H9 (cell line): Measurements from ENCODE around the gene PPARA. TPM values are rescaled to one million over a fixed set of nuclear protein-coding genes. Genes with fewer than 3 reads are reported as not detected.

Source experiments
- DNase-seq: peaks from one replicate; pipeline ENCODE4 v3.0.0-alpha.2; 2017
- H2AFZ ChIP-seq: one replicate; pipeline ENCODE4 v1.6.1; 2013; ENCODE audit warnings: mild to moderate bottlenecking, low read length, control low read depth, moderate library complexity
- H2AK5ac ChIP-seq: 2 replicates; pipeline ENCODE4 v1.6.1; 2013; ENCODE audit warnings: low read length, control low read depth, mixed read lengths; ENCODE audit not compliant: insufficient read length
- H2BK120ac ChIP-seq: one replicate; pipeline ENCODE4 v1.6.1; 2013; ENCODE audit warnings: low read depth, mild to moderate bottlenecking, low read length, control low read depth, inconsistent platforms; ENCODE audit not compliant: poor library complexity, severe bottlenecking
- H2BK12ac ChIP-seq: 2 replicates; pipeline ENCODE4 v1.6.1; 2013; ENCODE audit warnings: low read length, control low read depth, mixed read lengths, low read depth; ENCODE audit not compliant: insufficient read length
- H2BK15ac ChIP-seq: 2 replicates; pipeline ENCODE4 v1.6.1; 2013; ENCODE audit warnings: low read depth, low read length, control low read depth
- H2BK20ac ChIP-seq: one replicate; pipeline ENCODE4 v1.6.1; 2013; ENCODE audit warnings: low read depth, mild to moderate bottlenecking, low read length, control low read depth, inconsistent platforms; ENCODE audit not compliant: poor library complexity, severe bottlenecking
- H2BK5ac ChIP-seq: 2 replicates; pipeline ENCODE4 v1.6.1; 2013; ENCODE audit warnings: low read length, control low read depth, mixed read lengths; ENCODE audit not compliant: insufficient read length
- H3K14ac ChIP-seq: 2 replicates; pipeline ENCODE4 v1.6.1; 2013; ENCODE audit warnings: low read length, control low read depth; ENCODE audit not compliant: insufficient read depth
- H3K18ac ChIP-seq: 2 replicates; pipeline ENCODE4 v1.6.1; 2013; ENCODE audit warnings: low read depth, mild to moderate bottlenecking, mixed read lengths, low read length, control low read depth; ENCODE audit not compliant: insufficient read length
- H3K23ac ChIP-seq: 2 replicates; pipeline ENCODE4 v1.6.1; 2013; ENCODE audit warnings: low read length, control low read depth, mixed read lengths, low read depth; ENCODE audit not compliant: insufficient read length
- H3K23me2 ChIP-seq: 2 replicates; pipeline ENCODE4 v1.6.1; 2013; ENCODE audit warnings: low read depth, mild to moderate bottlenecking, mixed read lengths, low read length, control low read depth; ENCODE audit not compliant: insufficient read length, poor library complexity, severe bottlenecking
- H3K27ac ChIP-seq: 2 replicates; pipeline ENCODE4 v1.5.1; 2013; ENCODE audit warnings: low read length, control low read depth, mixed read lengths, low read depth; ENCODE audit not compliant: insufficient read length
- H3K27me3 ChIP-seq: 2 replicates; pipeline ENCODE4 v1.6.1; 2013; ENCODE audit warnings: low read length, control low read depth, inconsistent platforms; ENCODE audit not compliant: insufficient read depth
- H3K4ac ChIP-seq: 2 replicates; pipeline ENCODE4 v1.6.1; 2013; ENCODE audit warnings: low read depth, mild to moderate bottlenecking, control low read depth, inconsistent platforms, low read length, moderate library complexity
- H3K4me1 ChIP-seq: 2 replicates; pipeline ENCODE4 v1.6.1; 2013; ENCODE audit warnings: low read length, control low read depth, inconsistent platforms; ENCODE audit not compliant: insufficient read depth
- H3K4me2 ChIP-seq: 2 replicates; pipeline ENCODE4 v1.6.1; 2013; ENCODE audit warnings: low read length, control low read depth, mixed read lengths; ENCODE audit not compliant: insufficient read length, insufficient read depth
- H3K56ac ChIP-seq: 2 replicates; pipeline ENCODE4 v1.6.1; 2013; ENCODE audit warnings: low read depth, mild to moderate bottlenecking, mixed read lengths, low read length, control low read depth; ENCODE audit not compliant: insufficient read length
- H3K79me1 ChIP-seq: 2 replicates; pipeline ENCODE4 v1.6.1; 2013; ENCODE audit warnings: low read depth, mild to moderate bottlenecking, moderate library complexity, low read length, control low read depth, inconsistent platforms; ENCODE audit not compliant: insufficient read depth, poor library complexity, severe bottlenecking
- H3K79me2 ChIP-seq: 2 replicates; pipeline ENCODE4 v1.6.1; 2013; ENCODE audit warnings: low read length, control low read depth, inconsistent platforms; ENCODE audit not compliant: insufficient read depth
- H3K9ac ChIP-seq: 2 replicates; pipeline ENCODE4 v1.6.1; 2013; ENCODE audit warnings: low read length, control low read depth, mixed read lengths; ENCODE audit not compliant: insufficient read length; ENCODE audit errors: extremely low read depth
- H3K9me3 ChIP-seq: one replicate; pipeline ENCODE4 v1.6.1; 2013; ENCODE audit warnings: low read depth, low read length, inconsistent platforms; ENCODE audit not compliant: control insufficient read depth
- H3T11ph ChIP-seq: one replicate; pipeline ENCODE4 v1.6.1; 2013; ENCODE audit warnings: mild to moderate bottlenecking, low read length, control low read depth, inconsistent platforms
- H4K20me1 ChIP-seq: one replicate; pipeline ENCODE4 v1.6.1; 2013; ENCODE audit not compliant: control insufficient read depth, insufficient read length, insufficient read depth
- H4K5ac ChIP-seq: 2 replicates; pipeline ENCODE4 v1.6.1; 2013; ENCODE audit warnings: low read depth, mild to moderate bottlenecking, mixed read lengths, low read length, control low read depth; ENCODE audit not compliant: insufficient read length
- H4K8ac ChIP-seq: replicated peaks from 2 replicates; pipeline ENCODE4 v1.6.1; 2013; ENCODE audit warnings: low read length, control low read depth, mixed read lengths, low read depth; ENCODE audit not compliant: insufficient read length
- H4K91ac ChIP-seq: 2 replicates; pipeline ENCODE4 v1.6.1; 2013; ENCODE audit warnings: low read depth, mild to moderate bottlenecking, moderate library complexity, mixed read lengths, low read length, control low read depth; ENCODE audit not compliant: insufficient read length
- H3K27ac Mint-ChIP-seq, 3 experiments: 2 replicates in 2 of 3; 3 replicates in 1 of 3; pipeline ENCODE4 v1.8.0; 2020 to 2021; ENCODE audit warnings: mixed read lengths in 3 of 3, mild to moderate bottlenecking in 1 of 3, moderate library complexity in 1 of 3
- H3K27me3 Mint-ChIP-seq: 2 replicates; pipeline ENCODE4 v1.8.0; 2021; ENCODE audit warnings: low read depth, mild to moderate bottlenecking, moderate library complexity, mixed read lengths
- H3K36me3 Mint-ChIP-seq, 3 experiments: 2 replicates in 2 of 3; 3 replicates in 1 of 3; pipeline ENCODE4 v1.8.0; 2020 to 2021; ENCODE audit warnings: low read depth in 3 of 3, mixed read lengths in 3 of 3; ENCODE audit not compliant: insufficient read depth in 1 of 3
- H3K4me1 Mint-ChIP-seq, 2 experiments: 2 replicates each; pipeline ENCODE4 v1.8.0; 2020; ENCODE audit warnings: mixed read lengths in 2 of 2
- H3K4me3 Mint-ChIP-seq, 2 experiments: 2 replicates in 1 of 2; 3 replicates in 1 of 2; pipeline ENCODE4 v1.8.0; 2020 to 2021; ENCODE audit warnings: mild to moderate bottlenecking in 2 of 2, mixed read lengths in 2 of 2, moderate library complexity in 1 of 2
- H3K9me3 Mint-ChIP-seq, 2 experiments: 2 replicates in 1 of 2; 3 replicates in 1 of 2; pipeline ENCODE4 v1.8.0; 2020; ENCODE audit warnings: mild to moderate bottlenecking in 2 of 2, mixed read lengths in 2 of 2, moderate library complexity in 1 of 2
- WGBS: extraction: QIAGEN DNeasy Blood & Tissue Kit; methylation state at CpG from one replicate; pipeline ENCODE4 v1.1.7; 2013; ENCODE audit warnings: missing lambda C conversion rate, low lambda C conversion rate, mixed read lengths; ENCODE audit not compliant: insufficient read length; ENCODE audit errors: extremely low coverage; 5-methylcytosine and 5-hydroxymethylcytosine counted together
- total RNA-seq: library from RNA; stranded (reverse); gene quantifications from 2 replicates; pipeline ENCODE4 v1.2.1, GENCODE V29; 2021
- TF ChIP-seq, protein P1 (sequence below): fragments of 200-600 bp; sonication (generic); conservative IDR thresholded peaks from 3 replicates; pipeline ENCODE4 v1.8.0; 2021; ENCODE audit warnings: antibody characterized with exemption, mild to moderate bottlenecking

The PPARA gene
- total RNA-seq, 1 experiment from 2014 or later: 7.3 TPM

DNA sequence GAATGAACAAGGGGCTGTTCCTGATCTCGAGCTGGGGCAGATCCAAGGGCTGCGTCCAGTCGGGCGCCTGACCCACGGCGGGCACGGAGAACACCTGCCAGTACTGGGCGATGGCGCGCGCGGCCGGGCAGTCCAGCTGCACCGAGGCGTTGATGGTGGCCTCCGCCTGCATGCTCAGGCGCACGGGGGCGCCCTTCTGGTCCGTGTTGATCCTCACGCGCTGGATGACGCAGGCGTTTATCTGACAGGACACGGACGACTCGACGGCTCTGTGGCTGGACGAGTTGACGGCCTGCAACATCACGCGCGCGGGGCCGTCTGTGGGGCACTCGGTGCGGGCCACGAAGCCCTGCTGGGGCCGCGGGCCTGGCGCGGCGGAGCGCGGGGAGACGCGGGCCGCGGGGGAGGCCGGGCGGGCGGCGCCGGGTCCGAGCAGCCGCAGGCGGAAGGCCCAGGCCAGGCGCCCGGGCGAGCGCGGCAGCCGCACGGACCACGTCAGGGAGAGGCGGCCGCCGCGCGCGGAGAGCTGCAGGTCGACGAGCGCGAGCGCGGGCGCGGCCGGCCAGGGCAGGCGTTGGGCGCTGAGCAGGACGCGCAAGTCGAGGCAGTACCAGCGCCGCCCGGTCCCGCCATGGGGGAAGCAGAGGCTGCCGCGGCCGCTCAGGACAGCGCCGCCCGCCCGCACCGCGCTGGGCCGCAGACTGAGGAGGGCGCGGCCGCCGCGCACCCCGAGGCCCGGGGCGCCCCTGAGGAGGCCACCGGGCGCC lies 112.3 kb downstream of the PPARA start:
- peaks cover 12 to 41% (median 19%) of the 10 kb centered on the region in 3 experiments for H3K36me3 Mint-ChIP-seq
- Histone ChIP-seq H2AFZ (no peak overlapping the region), H4K5ac (no peak overlapping the region), H3K79me1 (no peaks in the 10 kb centered on the region), H4K8ac (no peak overlapping the region), H2BK15ac (no peak overlapping the region), H3K27me3 (peaks cover 18% of the 10 kb centered on the region; the same call in 1 of the 2 replicates), H3K79me2 (no peaks in the 10 kb centered on the region), H3K9ac (no peak overlapping the region), H3K9me3 (no peaks in the 10 kb centered on the region), H3K14ac (no peak overlapping the region), H3K4ac (no peak overlapping the region), H4K91ac (no peak overlapping the region), H3K4me2 (peak overlapping the region; percentile 1), H3K23ac (no peak overlapping the region), H2BK5ac (no peak overlapping the region), H2BK12ac (no peak overlapping the region), H3K4me1 (no peaks in the 10 kb centered on the region), H4K20me1 (no peaks in the 10 kb centered on the region), H3T11ph (no peak overlapping the region), H3K23me2 (peaks cover 4% of the 10 kb centered on the region), H3K18ac (no peak overlapping the region), H2BK20ac (no peak overlapping the region), H3K56ac (no peak overlapping the region), H3K27ac (no peak overlapping the region), H2AK5ac (no peak overlapping the region), H2BK120ac (no peak overlapping the region)
- peaks cover 93% of the 10 kb centered on the region for H3K27me3 Mint-ChIP-seq
- TF ChIP-seq, protein P1, sequence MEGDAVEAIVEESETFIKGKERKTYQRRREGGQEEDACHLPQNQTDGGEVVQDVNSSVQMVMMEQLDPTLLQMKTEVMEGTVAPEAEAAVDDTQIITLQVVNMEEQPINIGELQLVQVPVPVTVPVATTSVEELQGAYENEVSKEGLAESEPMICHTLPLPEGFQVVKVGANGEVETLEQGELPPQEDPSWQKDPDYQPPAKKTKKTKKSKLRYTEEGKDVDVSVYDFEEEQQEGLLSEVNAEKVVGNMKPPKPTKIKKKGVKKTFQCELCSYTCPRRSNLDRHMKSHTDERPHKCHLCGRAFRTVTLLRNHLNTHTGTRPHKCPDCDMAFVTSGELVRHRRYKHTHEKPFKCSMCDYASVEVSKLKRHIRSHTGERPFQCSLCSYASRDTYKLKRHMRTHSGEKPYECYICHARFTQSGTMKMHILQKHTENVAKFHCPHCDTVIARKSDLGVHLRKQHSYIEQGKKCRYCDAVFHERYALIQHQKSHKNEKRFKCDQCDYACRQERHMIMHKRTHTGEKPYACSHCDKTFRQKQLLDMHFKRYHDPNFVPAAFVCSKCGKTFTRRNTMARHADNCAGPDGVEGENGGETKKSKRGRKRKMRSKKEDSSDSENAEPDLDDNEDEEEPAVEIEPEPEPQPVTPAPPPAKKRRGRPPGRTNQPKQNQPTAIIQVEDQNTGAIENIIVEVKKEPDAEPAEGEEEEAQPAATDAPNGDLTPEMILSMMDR: peak; percentile 63; the same call in 2 of the 3 replicates
- H3K27ac Mint-ChIP-seq: no peak overlapping the region
- peaks cover 5% of the 10 kb centered on the region in 2 experiments; a peak in 2 of 4 replicates for H3K4me1 Mint-ChIP-seq
- H3K9me3 Mint-ChIP-seq: peaks cover 42 to 79% of the 10 kb centered on the region in 2 experiments
- WGBS: no CpG with 5 or more reads among the region's 109 CpGs
- peak; percentile 86 for DNase-seq
- H3K4me3 Mint-ChIP-seq: peak overlapping the region; percentile 53 to 67
